HG03280 (cell line): ENCODE results near the gene ASTN2.

Source experiments
- ATAC-seq: cut with Tn5 transposase; IDR thresholded peaks from one replicate; pipeline ENCODE4 v1.9.1; 2021; ENCODE audit warnings: mild to moderate bottlenecking, moderate library complexity; ENCODE audit not compliant: unreplicated experiment

ASTN2 gene

GRCh38 chr9:117365438-117365837 is 49.4 kb downstream of the ASTN2 start:
- ATAC-seq = no peak

DNA sequence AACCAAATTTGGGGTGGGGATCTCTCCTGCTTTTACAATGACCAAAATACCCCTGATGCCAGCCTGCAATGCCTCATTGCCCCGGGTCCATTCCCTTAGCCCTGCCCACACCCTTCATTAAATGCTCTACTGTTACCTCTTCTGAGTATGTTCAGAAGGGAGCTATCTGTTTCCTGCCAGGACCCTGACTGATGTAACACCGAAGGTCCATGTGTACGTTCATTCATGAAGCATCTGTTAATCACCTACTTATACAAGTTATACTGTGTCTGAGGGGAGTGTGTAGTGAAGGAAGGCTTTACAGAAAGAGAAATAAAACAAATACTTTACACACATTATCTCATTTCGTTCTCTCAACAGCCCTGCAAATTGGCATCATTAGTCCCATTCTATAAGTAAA is 51.9 kb downstream of the ASTN2 start:
- no peak for ATAC-seq

GRCh38 chr9:117359910-117360309 is 54.9 kb downstream of the ASTN2 start:
- no peak for ATAC-seq

- ATAC-seq = no peak
Measured at GRCh38 chr9:117355542-117355941, 59.3 kb downstream of the ASTN2 start.

DNA sequence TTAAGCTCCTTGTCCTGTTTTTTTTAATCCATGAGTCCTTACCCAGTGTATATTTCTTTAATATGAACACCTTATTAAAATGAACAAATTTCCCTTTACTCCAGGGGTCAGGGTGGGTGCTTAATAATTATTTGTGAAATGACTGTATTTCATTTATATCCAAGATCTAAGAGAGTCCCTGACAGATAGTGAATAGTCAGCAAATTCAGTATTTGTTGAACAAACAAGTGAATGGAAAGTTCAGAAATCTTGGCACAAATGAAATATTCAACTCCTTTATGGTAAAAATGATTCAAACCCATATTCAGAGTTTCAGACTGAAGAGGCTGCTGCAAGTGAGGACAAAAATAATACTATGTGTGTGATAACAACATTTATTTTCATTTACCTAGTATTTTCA is 59.9 kb downstream of the ASTN2 start:
- no peak for ATAC-seq

GRCh38 chr9:117354244-117354847 is 60.5 kb downstream of the ASTN2 start:
- ATAC-seq = no peak

GRCh38 chr9:117344892-117345660 is 69.8 kb downstream of the ASTN2 start:
- ATAC-seq = no peak

GRCh38 chr9:117343427-117343826 is 71.4 kb downstream of the ASTN2 start:
- ATAC-seq = no peak

DNA sequence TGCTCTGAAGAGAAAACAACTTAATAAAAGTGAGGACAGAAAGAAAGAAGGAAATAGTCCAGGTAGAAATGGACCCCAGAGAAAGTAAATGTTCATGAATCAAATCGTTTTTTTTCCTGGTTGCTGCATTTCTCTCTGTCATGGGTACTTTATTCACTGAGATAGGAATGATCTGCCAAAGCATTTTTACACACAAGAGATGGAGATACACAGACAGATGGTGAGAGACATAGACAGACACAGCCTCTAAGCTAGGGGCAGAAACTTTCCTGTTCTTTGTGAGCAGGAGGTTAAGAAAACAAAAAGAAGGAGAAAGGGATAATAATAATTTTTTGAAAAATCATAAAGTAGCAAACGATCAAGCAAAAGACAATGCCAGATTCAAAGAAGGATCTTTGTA is 73.7 kb downstream of the ASTN2 start:
- ATAC-seq = no peak

- no peak for ATAC-seq
Measured at GRCh38 chr9:117340422-117340821, 74.4 kb downstream of the ASTN2 start.

DNA sequence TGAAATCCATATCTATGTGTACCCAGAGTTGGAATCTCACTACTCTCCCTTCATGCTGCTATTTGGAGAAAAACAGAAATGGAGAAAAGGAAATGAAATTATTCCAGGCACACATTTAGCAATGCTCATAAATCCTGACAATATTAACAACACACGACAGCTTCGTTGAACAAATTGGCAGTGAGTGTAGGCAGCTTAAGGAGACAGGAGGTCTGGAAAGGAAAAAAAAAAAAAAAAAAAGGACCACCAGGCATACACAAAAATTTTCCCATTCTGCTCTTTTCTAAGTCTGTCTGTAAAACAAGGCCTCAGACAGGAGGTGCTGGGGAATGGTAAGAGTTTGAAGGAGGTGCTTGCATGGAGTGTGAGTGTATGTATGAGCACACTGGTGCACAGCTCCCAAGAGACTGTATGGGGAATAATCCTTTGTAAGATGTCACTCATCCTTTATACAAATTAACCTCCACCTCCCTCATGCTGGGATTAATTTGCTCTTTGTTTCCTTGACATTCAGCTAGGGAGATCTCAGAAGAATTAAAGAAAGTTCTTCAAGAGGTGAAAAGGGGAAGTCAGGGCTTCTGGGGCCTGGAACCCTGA is 78.9 kb downstream of the ASTN2 start:
- ATAC-seq = no peak

GRCh38 chr9:117334101-117334500 is 80.8 kb downstream of the ASTN2 start:
- ATAC-seq = no peak

DNA sequence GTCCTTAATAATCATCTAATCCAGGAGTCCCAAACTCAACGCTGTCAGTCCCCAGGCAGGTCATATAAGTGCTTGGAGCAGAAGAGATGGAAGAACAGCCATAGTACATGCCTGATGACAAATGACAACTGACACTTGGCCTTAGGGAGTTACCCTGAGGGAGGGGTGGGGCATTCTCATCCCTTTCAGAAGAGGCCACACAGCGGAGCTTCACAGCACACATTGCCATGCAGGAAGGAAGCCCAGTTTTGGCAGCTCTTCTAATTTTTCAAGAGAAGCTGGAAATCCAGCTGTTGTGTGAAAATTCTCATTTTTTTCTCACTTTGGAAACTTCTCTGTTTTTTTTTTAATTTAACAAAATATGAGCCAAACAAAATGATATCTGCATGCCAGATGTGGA is 89.0 kb downstream of the ASTN2 start:
- no peak for ATAC-seq

GRCh38 chr9:117325110-117325731 is 89.6 kb downstream of the ASTN2 start:
- no peak for ATAC-seq

DNA sequence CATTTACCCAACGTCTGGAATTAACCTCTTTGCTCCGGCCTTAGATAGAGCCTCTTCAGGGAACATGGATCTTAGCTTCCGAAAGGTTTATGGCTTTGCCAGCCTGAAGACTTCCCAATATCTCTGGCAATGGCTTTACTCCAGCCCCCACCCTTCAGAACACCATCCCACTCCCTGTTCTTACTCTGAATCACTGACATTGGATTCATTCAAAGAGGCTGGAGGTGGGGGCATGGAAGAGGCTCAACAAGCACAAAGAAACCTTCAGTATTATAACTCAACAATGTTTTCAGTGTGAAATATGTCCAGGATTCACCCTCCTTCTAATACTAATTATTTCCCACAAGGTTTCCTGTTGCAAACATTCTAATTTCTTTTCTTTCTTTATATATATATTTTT is 91.5 kb downstream of the ASTN2 start:
- no peak for ATAC-seq

DNA sequence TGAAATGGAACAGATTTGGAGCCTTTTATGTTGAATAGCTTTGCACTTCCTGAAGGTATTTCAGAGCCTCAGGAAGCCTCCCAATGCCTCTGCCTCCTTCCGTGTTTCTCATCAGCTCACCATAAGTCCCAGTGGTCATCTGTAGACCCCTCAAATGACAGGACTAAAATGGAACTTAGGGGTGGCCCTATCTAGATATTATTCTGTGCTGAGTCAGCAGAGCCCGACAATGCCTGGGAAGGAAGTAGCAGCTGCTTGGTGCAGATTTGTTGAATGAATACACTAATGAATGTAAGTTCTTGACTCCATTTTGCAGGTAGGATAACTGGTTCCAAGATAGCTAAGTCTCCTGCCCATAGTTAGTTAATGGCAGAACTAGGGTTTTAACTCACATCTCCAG is 97.7 kb downstream of the ASTN2 start:
- ATAC-seq = no peak

- no peak for ATAC-seq
Measured at GRCh38 chr9:117315236-117315635, 99.6 kb downstream of the ASTN2 start.

DNA sequence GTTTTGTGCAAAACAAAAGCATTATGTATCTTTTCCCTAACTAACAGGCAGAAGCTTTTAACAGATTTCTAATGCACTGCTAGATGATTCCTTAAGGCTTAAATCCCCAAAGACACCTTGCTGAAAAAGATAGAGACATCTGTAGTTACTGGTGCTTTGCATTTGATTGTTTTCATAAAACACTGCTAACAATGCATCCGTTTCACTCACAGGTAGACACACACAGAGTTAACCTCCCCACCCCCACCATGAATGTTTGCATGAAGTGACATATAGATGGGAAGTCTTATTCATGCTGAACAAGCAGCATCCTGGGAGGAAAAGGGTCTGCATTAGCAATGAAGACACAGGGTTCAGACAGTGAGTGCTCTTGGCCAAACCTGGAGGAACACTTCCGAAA is 100.9 kb downstream of the ASTN2 start:
- no peak for ATAC-seq

GRCh38 chr9:117307701-117308100 is 107.2 kb downstream of the ASTN2 start:
- no peak for ATAC-seq

DNA sequence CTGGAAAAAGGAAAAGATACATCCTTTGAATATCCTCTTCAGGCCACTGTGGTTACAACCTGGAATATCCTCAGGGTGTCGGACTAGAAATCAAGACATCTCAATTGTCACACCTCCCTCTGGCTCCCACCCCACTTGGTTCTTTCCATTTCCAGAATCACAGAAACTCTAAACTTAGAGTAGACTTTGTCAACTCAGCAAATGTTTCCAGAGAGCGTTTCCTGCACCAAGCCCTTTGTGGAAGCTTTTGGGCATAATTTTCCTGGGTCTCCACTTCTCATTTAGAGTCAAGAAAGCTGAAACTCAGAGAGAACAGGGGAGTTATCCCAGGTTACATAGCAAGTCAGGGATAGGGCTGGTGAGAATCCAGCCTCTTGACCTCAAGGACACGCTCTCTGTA is 108.8 kb downstream of the ASTN2 start:
- ATAC-seq = no peak

DNA sequence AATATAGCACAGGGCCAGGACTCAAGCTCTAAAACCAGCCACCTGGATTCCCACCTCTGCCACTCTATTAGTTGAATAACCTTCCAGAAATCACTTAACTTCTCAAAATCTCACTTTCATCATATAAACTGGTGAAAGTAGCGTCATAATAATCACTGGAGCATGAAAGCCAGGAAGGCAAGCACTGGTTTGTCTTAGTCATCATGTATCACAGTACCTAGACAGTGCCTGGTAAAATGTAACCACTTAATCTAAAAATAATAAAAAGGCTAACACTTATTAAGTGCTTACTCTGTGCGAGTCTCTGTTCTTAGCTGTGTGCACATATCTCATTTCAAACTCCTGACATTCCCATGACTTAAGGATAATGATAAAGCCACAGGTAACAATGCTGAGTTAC is 109.4 kb downstream of the ASTN2 start:
- no peak for ATAC-seq

DNA sequence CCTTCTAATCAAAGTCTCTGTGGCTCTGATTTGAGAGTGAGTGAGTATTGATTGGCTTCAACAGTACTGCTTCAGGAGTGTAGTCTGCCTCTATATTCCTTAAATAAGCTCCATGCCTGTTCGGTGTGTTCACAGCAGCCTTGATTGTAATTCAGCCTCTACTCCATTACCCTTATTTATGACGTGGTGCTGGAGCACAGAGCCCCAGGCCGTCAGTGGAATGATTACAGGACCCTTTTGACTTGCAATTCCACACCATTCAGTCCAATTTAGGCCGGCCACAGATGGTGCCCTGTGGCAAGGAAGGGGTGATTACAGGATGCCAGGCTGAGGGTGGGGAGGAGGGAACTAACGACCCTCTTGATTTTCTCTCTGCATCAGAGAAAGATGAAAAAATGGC is 110.3 kb downstream of the ASTN2 start:
- ATAC-seq = no peak
